Fibroblast of lung (primary cell): ENCODE measurements around the gene KREMEN2. TPM values are rescaled to one million over a fixed set of nuclear protein-coding genes. Genes with fewer than 3 reads are reported as not detected.

Source experiments
- DNase-seq, 2 donors: peaks; one replicate each; pipeline versions ENCODE4 v3.0.0 to v3.0.0-alpha.2; 2010; ENCODE audit warnings: low read depth in 2 of 2
- H2AFZ ChIP-seq: 2 replicates; pipeline ENCODE4 v1.5.1; 2012; ENCODE audit warnings: low read length, control low read depth, inconsistent platforms
- H3K27ac ChIP-seq: 2 replicates; pipeline ENCODE4 v1.5.1; 2011; ENCODE audit warnings: low read length, control low read depth; ENCODE audit not compliant: insufficient read depth
- H3K27me3 ChIP-seq: 2 replicates; pipeline ENCODE4 v1.5.1; 2011; ENCODE audit warnings: mild to moderate bottlenecking, low read length; ENCODE audit not compliant: control insufficient read depth, insufficient read depth
- H3K36me3 ChIP-seq: 2 replicates; pipeline ENCODE4 v1.5.1; 2011; ENCODE audit warnings: low read length; ENCODE audit not compliant: control insufficient read depth, insufficient read depth
- H3K4me1 ChIP-seq: 2 replicates; pipeline ENCODE4 v1.5.1; 2011; ENCODE audit warnings: low read length; ENCODE audit not compliant: control insufficient read depth, insufficient read depth; ENCODE audit errors: extremely low read depth
- H3K4me2 ChIP-seq: 2 replicates; pipeline ENCODE4 v1.5.1; 2011; ENCODE audit warnings: low read length, control low read depth; ENCODE audit not compliant: insufficient read depth; ENCODE audit errors: extremely low read depth
- H3K4me3 ChIP-seq, 4 experiments: fragments of 200-600 bp in 1 of 4; sonication (generic) in 1 of 4; replicated peaks in 1 of 4; 2 replicates each; pipeline ENCODE4 v1.5.1; 2011 to 2016; ENCODE audit warnings: low read length in 4 of 4, low read depth in 3 of 4, mild to moderate bottlenecking in 3 of 4, control low read depth in 2 of 4, inconsistent platforms in 1 of 4, mixed read lengths in 1 of 4; ENCODE audit not compliant: insufficient read depth in 1 of 4; ENCODE audit errors: control extremely low read depth in 1 of 4
- H3K79me2 ChIP-seq: 2 replicates; pipeline ENCODE4 v1.5.1; 2012; ENCODE audit warnings: mild to moderate bottlenecking, low read length, inconsistent platforms; ENCODE audit not compliant: control insufficient read depth, insufficient read depth
- H3K9ac ChIP-seq: 2 replicates; pipeline ENCODE4 v1.5.1; 2011; ENCODE audit warnings: mild to moderate bottlenecking, low read length, control low read depth; ENCODE audit not compliant: insufficient read depth
- H3K9me3 ChIP-seq: 2 replicates; pipeline ENCODE4 v1.5.1; 2012; ENCODE audit warnings: low read depth, low read length; ENCODE audit not compliant: control insufficient read depth, insufficient read depth
- H4K20me1 ChIP-seq: 2 replicates; pipeline ENCODE4 v1.5.1; 2011; ENCODE audit warnings: low read length; ENCODE audit not compliant: control insufficient read depth, insufficient read depth; ENCODE audit errors: extremely low read depth
- EZH2 ChIP-seq: IDR thresholded peaks from 2 replicates; pipeline ENCODE4 v1.5.1; 2012; ENCODE audit warnings: low read length, control low read depth, mild to moderate bottlenecking; ENCODE audit errors: missing control alignments
- polyA plus RNA-seq, 2 donors: library from polyadenylated mRNA; depleted of rRNA in 1 of 2; stranded (reverse) in 1 of 2; unstranded in 1 of 2; fragments of >200 nt; gene quantifications; 2 replicates each; pipeline ENCODE4 v1.2.1, GENCODE V29; 2011 to 2012; ENCODE audit warnings: missing spikeins in 1 of 2
- total RNA-seq: library from RNA; depleted of rRNA; stranded (reverse); fragments of >200 nt; gene quantifications from 2 replicates; pipeline ENCODE4 v1.2.1, GENCODE V29; 2014
- TF ChIP-seq, protein P1 (sequence below), 2 donors: IDR thresholded peaks in 1 of 2; conservative IDR thresholded peaks in 1 of 2; 1 replicate in 1 of 2; 2 replicates in 1 of 2; pipeline ENCODE4 v1.5.1; 2011 to 2012; ENCODE audit warnings: low read length in 2 of 2, control low read depth in 1 of 2, inconsistent platforms in 1 of 2, low read depth in 1 of 2, mild to moderate bottlenecking in 1 of 2

KREMEN2 gene
- total and polyA plus RNA-seq, 2 donors (not counting 1 experiment from before 2014, with no cell fraction given), result not detected

DNA sequence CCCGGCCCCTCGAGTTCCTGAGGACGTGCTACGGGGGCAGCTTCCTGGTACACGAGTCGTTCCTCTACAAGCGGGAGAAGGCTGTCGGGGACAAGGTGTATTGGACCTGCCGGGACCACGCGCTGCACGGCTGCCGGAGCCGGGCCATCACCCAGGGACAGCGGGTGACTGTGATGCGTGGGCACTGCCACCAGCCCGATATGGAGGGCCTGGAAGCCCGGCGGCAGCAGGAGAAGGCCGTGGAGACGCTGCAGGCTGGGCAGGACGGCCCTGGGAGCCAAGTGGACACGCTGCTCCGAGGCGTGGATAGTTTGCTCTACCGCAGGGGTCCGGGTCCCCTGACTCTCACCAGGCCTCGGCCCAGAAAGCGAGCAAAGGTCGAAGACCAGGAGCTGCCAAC is 30.9 kb upstream of the KREMEN2 start:
- H3K4me3 ChIP-seq, result no peak overlapping the region
- no peaks in the 10 kb centered on the region for H4K20me1 ChIP-seq
- no peaks in the 10 kb centered on the region for H3K79me2 ChIP-seq
- no peak overlapping the region for H3K9ac ChIP-seq
- H3K9me3 ChIP-seq, result no peaks in the 10 kb centered on the region
- no peak overlapping the region for H3K4me2 ChIP-seq
- no peaks in the 10 kb centered on the region for H3K27me3 ChIP-seq
- H3K4me1 ChIP-seq, result no peaks in the 10 kb centered on the region
- H2AFZ ChIP-seq, result no peak overlapping the region
- H3K27ac ChIP-seq, result no peak overlapping the region
- no peak for DNase-seq
- peaks cover 30% of the 10 kb centered on the region for H3K36me3 ChIP-seq
- TF ChIP-seq, protein P1, sequence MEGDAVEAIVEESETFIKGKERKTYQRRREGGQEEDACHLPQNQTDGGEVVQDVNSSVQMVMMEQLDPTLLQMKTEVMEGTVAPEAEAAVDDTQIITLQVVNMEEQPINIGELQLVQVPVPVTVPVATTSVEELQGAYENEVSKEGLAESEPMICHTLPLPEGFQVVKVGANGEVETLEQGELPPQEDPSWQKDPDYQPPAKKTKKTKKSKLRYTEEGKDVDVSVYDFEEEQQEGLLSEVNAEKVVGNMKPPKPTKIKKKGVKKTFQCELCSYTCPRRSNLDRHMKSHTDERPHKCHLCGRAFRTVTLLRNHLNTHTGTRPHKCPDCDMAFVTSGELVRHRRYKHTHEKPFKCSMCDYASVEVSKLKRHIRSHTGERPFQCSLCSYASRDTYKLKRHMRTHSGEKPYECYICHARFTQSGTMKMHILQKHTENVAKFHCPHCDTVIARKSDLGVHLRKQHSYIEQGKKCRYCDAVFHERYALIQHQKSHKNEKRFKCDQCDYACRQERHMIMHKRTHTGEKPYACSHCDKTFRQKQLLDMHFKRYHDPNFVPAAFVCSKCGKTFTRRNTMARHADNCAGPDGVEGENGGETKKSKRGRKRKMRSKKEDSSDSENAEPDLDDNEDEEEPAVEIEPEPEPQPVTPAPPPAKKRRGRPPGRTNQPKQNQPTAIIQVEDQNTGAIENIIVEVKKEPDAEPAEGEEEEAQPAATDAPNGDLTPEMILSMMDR (conservative IDR thresholded peaks at IDR 0.05 in 1 of 2, IDR thresholded peaks at IDR 0.05 in 1 of 2; ENCODE audit: low read depth in 1 of 2, low read length in 2 of 2), result no peak
- no peak for TF ChIP-seq EZH2

DNA sequence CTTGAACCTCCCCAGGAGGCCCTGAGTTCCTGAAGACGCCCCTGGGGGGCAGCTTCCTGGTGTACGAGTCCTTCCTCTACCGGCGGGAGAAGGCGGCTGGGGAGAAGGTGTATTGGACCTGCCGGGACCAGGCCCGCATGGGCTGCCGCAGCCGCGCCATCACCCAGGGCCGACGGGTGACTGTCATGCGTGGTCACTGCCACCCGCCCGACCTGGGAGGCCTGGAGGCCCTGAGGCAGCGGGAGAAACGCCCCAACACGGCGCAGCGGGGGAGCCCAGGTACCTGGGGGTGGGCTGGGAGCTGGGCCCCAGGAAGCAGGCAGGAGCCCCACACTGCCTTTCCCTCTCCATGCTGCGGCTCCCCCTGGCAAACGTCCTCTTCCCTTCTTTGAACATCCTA is 30.4 kb upstream of the KREMEN2 start:
- no peak for TF ChIP-seq EZH2
- TF ChIP-seq, protein P1 (conservative IDR thresholded peaks at IDR 0.05 in 1 of 2, IDR thresholded peaks at IDR 0.05 in 1 of 2; ENCODE audit: low read depth in 1 of 2, low read length in 2 of 2), result no peak
- no peaks in the 10 kb centered on the region for H4K20me1 ChIP-seq
- DNase-seq, result no peak
- H3K9ac ChIP-seq, result no peak overlapping the region
- no peaks in the 10 kb centered on the region for H3K4me1 ChIP-seq
- H2AFZ ChIP-seq, result no peak overlapping the region
- H3K79me2 ChIP-seq, result no peaks in the 10 kb centered on the region
- H3K27me3 ChIP-seq, result no peaks in the 10 kb centered on the region
- no peak overlapping the region for H3K4me2 ChIP-seq
- no peak overlapping the region for H3K4me3 ChIP-seq
- no peak overlapping the region for H3K27ac ChIP-seq
- H3K9me3 ChIP-seq, result no peaks in the 10 kb centered on the region
- peaks cover 32% of the 10 kb centered on the region for H3K36me3 ChIP-seq

DNA sequence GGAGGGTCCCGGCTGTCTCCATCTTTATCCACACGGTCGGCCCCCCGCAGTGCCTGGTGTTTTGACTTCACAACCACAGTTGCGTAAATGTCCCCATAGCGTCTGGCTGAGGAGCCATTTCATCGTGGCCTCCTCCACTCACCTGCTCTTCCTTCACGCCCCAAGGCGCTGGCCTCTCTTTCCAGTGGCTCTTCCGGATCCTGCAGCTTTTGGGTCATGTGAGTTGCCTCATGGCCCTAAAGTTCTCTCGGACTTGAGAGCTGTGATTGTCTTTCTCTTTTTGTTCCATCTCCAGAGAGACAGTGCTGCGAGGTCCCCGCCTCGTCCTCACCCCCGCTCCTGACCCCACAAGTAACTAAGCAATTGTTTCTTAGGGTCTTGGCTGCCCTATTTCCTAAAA is 29.6 kb upstream of the KREMEN2 start:
- H4K20me1 ChIP-seq, result no peaks in the 10 kb centered on the region
- H3K4me2 ChIP-seq, result no peak overlapping the region
- no peaks in the 10 kb centered on the region for H3K4me1 ChIP-seq
- H3K79me2 ChIP-seq, result no peaks in the 10 kb centered on the region
- DNase-seq, result no peak
- no peak overlapping the region for H3K9ac ChIP-seq
- H3K9me3 ChIP-seq, result no peaks in the 10 kb centered on the region
- TF ChIP-seq, protein P1 (conservative IDR thresholded peaks at IDR 0.05 in 1 of 2, IDR thresholded peaks at IDR 0.05 in 1 of 2; ENCODE audit: low read depth in 1 of 2, low read length in 2 of 2), result no peak
- no peak for TF ChIP-seq EZH2
- H3K36me3 ChIP-seq, result peaks cover 32% of the 10 kb centered on the region
- H3K4me3 ChIP-seq, result no peak overlapping the region
- H2AFZ ChIP-seq, result no peak overlapping the region
- H3K27me3 ChIP-seq, result no peaks in the 10 kb centered on the region
- H3K27ac ChIP-seq, result no peak overlapping the region
